Omental fat pad (tissue), 4 donors: ENCODE measurements around the gene GLRX5. TPM values are rescaled to one million over a fixed set of nuclear protein-coding genes. Genes with fewer than 3 reads are reported as not detected.

ENCODE experiments used
- ATAC-seq: fragments of 150-250 bp; one replicate; pipeline ENCODE4 v1.9.1; 2016; ENCODE audit warnings: mild to moderate bottlenecking, moderate library complexity; ENCODE audit not compliant: low FRiP score
- DNase-seq: peaks from one replicate; pipeline ENCODE4 v3.0.0-alpha.2; 2019; ENCODE audit warnings: low spot score
- CTCF ChIP-seq, 3 donors: fragments of 450-650 bp; IDR thresholded peaks; one replicate each; pipeline ENCODE4 v1.5.1; 2016 to 2017; ENCODE audit warnings: antibody characterized with exemption in 3 of 3, mild to moderate bottlenecking in 3 of 3, moderate library complexity in 2 of 3
- total RNA-seq, 4 donors: library from RNA; depleted of rRNA; stranded (reverse); fragments of >200 nt; gene quantifications; one replicate each; pipeline ENCODE4 v1.1.0, GENCODE V29; 2016

The GLRX5 gene
- total RNA-seq, 4 donors from 2014 or later: 25.5 to 36.8 (median 27.2) TPM

GRCh38 chr14:95547626-95548327 lies 12.9 kb downstream of the GLRX5 start:
- no peak for TF ChIP-seq CTCF (IDR thresholded peaks at IDR 0.05)
- no peak for ATAC-seq
- no peak for DNase-seq

GRCh38 chr14:95548328-95548929 lies 13.6 kb downstream of the GLRX5 start:
- ATAC-seq (no peak), DNase-seq (no peak)
- no peak for TF ChIP-seq CTCF (IDR thresholded peaks at IDR 0.05)

GRCh38 chr14:95549656-95550585 lies 15.1 kb downstream of the GLRX5 start:
- no peak for TF ChIP-seq CTCF (IDR thresholded peaks at IDR 0.05)
- DNase-seq (no peak), ATAC-seq (no peak)

GRCh38 chr14:95551435-95551834 lies 16.6 kb downstream of the GLRX5 start:
- ATAC-seq (no peak), DNase-seq (no peak)
- no peak for TF ChIP-seq CTCF (IDR thresholded peaks at IDR 0.05)

GRCh38 chr14:95553141-95553540 lies 18.3 kb downstream of the GLRX5 start:
- ATAC-seq (no peak), DNase-seq (no peak)
- no peak for TF ChIP-seq CTCF (IDR thresholded peaks at IDR 0.05)

- DNase-seq: no peak
- TF ChIP-seq CTCF (IDR thresholded peaks at IDR 0.05): no peak
- no peak for ATAC-seq
Observed at GRCh38 chr14:95555053-95555452, 20.2 kb downstream of the GLRX5 start.
